ENCODE data around the gene SLC27A4. TPM values are rescaled to one million over a fixed set of nuclear protein-coding genes. Genes with fewer than 3 reads are reported as not detected.

Gene SLC27A4
- total RNA-seq, 1 donor from 2014 or later: 26.4 TPM

DNA sequence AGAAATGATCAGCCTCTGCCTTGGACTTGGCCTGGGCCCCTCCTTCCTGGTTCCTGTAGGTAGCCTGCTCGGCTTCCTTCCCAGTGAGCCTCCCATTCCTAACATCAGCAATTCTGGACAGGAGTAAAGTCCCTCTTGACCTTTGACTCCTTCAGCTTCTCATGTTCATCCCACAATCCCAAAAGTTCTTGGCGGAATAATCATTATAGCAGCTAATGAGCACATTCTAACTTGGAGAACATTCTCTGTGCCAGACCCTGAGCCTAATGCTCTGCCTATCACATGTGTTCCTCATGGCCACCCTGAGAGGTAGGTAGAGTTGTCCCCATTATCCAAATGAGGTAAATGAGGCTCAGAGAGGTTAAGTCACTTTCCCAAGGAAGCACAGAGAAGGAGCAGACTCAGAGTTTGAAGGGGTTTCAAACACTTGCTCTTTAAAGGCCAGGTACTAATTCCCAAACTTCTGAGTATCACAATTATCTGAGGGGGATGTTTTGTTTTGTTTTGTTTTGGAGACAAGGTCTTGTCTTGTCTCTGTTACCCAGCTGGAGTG lies 43.0 kb upstream of the SLC27A4 start:
- DNase-seq (ENCODE audit: low spot score, unreplicated experiment): no peak
- TF ChIP-seq, protein P1, sequence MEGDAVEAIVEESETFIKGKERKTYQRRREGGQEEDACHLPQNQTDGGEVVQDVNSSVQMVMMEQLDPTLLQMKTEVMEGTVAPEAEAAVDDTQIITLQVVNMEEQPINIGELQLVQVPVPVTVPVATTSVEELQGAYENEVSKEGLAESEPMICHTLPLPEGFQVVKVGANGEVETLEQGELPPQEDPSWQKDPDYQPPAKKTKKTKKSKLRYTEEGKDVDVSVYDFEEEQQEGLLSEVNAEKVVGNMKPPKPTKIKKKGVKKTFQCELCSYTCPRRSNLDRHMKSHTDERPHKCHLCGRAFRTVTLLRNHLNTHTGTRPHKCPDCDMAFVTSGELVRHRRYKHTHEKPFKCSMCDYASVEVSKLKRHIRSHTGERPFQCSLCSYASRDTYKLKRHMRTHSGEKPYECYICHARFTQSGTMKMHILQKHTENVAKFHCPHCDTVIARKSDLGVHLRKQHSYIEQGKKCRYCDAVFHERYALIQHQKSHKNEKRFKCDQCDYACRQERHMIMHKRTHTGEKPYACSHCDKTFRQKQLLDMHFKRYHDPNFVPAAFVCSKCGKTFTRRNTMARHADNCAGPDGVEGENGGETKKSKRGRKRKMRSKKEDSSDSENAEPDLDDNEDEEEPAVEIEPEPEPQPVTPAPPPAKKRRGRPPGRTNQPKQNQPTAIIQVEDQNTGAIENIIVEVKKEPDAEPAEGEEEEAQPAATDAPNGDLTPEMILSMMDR (IDR thresholded peaks at IDR 0.05; ENCODE audit: unreplicated experiment): no peak
- Mint-ChIP-seq H3K27me3 (no peaks in the 10 kb centered on the region), H3K27ac (no peak overlapping the region), H3K9me3 (ENCODE audit: low read depth) (no peaks in the 10 kb centered on the region), H3K4me1 (ENCODE audit: low read depth) (no peaks in the 10 kb centered on the region), H3K4me3 (ENCODE audit: low read depth) (no peak overlapping the region), H3K36me3 (ENCODE audit: insufficient read depth) (no peaks in the 10 kb centered on the region)

DNA sequence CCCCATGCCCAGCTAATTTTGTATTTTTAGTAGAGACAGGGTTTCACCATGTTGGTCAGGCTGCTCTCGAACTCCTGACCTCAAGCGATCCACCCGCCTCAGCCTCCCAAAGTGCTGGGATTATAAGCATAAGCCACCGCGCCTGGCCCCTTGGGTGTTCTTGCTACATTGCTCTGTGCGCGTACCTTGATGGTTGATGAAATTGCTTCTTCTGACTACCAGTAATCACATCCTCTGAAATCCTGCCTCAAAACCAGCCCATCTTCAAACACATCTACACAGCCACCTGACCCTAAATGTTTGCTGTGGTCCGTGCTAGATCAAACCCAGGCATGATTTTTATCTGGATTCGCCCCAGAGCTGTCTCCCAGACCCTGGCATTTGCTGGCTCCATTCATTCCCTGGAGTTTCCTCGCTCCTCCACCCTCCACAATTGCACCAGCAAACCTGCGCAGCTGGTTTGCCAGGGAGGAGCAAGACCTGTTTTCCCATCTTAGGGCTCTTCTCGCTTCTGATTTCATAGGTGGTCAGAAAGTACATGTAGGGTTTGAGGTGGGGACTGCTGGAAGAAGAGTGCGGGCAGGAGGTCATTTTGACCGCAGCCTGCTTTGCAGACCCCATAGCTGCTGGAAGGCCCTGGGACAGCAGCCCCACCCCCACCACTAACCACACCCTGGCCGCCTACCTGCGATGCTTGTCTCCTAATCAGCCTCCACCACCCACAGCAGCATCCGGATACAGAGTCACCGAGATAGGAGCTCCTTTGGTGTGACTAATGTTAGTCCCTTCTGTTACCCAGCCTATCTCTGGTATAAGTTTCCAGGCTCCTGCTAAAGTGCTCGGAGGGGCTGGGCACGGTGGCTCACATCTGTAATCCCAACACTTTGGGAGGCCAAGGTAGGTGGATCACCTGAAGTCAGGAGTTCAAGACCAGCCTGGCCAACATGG lies 41.5 kb upstream of the SLC27A4 start:
- Mint-ChIP-seq H3K4me3 (ENCODE audit: low read depth) (no peak overlapping the region), H3K27ac (peak overlapping the region; percentile 78), H3K9me3 (ENCODE audit: low read depth) (no peaks in the 10 kb centered on the region), H3K4me1 (ENCODE audit: low read depth) (no peaks in the 10 kb centered on the region), H3K36me3 (ENCODE audit: insufficient read depth) (no peaks in the 10 kb centered on the region), H3K27me3 (no peaks in the 10 kb centered on the region)
- DNase-seq (ENCODE audit: low spot score, unreplicated experiment): no peak
- TF ChIP-seq, protein P1 (IDR thresholded peaks at IDR 0.05; ENCODE audit: unreplicated experiment): no peak

DNA sequence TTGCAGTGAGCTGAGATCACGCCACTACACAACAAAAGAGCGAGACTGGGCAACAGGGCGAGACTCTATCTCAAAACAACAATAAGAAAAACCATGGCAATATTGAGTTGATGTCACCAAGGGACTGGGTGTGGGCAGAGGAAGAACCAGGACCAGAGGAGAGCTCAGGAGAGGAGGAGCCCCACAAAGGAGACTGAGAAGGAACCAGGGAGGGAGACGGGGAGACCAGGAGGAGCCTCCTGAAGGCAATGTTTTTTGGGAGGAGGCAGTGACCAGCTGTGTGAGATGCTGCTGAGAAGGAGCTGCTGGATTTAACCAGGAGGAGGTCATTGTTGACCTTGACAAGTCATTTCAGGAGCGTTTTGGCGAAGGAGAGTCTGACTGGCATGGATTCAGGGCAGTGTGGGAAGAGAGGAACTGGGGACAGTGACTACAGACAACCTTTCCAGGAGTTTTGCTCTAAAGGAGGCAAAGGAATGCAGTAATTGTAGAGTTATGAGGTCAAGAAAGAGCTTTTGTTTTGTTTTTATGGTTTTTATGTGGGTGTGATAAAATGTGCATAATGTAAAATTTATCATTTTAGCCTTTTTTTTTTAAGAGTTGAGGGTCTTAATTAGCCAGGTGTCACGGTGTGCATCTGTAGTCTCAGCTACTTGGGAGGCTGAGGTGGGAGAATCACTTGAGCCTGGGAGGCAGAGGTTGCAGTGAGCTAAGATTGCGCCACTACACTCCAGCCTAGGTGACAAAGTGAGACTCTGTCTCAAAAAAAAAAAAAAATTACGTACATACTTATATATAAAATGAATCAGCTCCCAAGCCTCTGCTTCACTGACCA lies 36.0 kb upstream of the SLC27A4 start:
- Mint-ChIP-seq H3K27ac (no peak overlapping the region), H3K36me3 (ENCODE audit: insufficient read depth) (peaks cover 2% of the 10 kb centered on the region), H3K9me3 (ENCODE audit: low read depth) (no peaks in the 10 kb centered on the region), H3K4me3 (ENCODE audit: low read depth) (no peak overlapping the region), H3K27me3 (no peaks in the 10 kb centered on the region), H3K4me1 (ENCODE audit: low read depth) (no peaks in the 10 kb centered on the region)
- no peak for DNase-seq (ENCODE audit: low spot score, unreplicated experiment)
- TF ChIP-seq, protein P1 (IDR thresholded peaks at IDR 0.05; ENCODE audit: unreplicated experiment): no peak

DNA sequence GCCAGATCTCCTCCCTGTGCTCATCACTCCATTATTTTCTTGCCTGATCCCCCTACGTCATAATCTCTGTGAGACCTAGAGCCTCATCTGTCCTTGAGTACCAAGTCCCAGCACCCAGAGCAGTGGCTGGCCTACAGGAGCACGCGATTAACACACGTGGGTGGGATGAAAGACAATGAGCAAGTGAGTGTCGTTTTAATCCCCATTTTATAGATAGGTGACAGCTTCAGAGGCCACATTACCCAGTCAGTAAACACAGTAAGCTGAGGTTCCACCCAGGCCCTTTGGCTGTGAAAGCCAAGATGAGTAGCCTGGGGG lies 35.4 kb upstream of the SLC27A4 start:
- H3K9me3 Mint-ChIP-seq (ENCODE audit: low read depth): no peaks in the 10 kb centered on the region
- no peak overlapping the region for H3K4me3 Mint-ChIP-seq (ENCODE audit: low read depth)
- TF ChIP-seq, protein P1 (IDR thresholded peaks at IDR 0.05; ENCODE audit: unreplicated experiment): no peak
- no peak for DNase-seq (ENCODE audit: low spot score, unreplicated experiment)
- no peaks in the 10 kb centered on the region for H3K27me3 Mint-ChIP-seq
- H3K36me3 Mint-ChIP-seq (ENCODE audit: insufficient read depth): peaks cover 2% of the 10 kb centered on the region
- no peak overlapping the region for H3K27ac Mint-ChIP-seq
- no peaks in the 10 kb centered on the region for H3K4me1 Mint-ChIP-seq (ENCODE audit: low read depth)

DNA sequence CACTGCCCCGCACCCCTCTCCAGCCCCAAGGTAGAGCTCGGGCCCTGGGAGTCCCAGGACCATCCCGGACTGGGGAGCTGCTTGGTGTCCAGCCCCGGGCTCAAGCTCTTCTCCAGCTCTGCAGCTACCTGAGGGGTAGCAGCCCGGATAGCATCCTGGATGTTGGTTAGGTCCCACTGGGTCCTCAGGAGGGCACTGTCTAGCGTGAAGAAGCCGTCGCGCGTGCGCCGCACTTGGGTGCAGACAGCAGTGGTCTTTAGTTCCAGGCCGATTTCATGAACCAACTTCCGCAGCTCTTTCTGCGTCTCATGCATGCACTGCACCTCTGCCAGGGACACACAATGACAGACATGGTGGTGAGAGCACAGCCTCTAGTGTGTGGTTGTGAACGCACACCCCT lies 30.8 kb upstream of the SLC27A4 start:
- Mint-ChIP-seq H3K9me3 (ENCODE audit: low read depth) (no peaks in the 10 kb centered on the region), H3K36me3 (ENCODE audit: insufficient read depth) (peaks cover 6% of the 10 kb centered on the region), H3K4me1 (ENCODE audit: low read depth) (no peaks in the 10 kb centered on the region), H3K27me3 (no peaks in the 10 kb centered on the region), H3K27ac (no peak overlapping the region), H3K4me3 (ENCODE audit: low read depth) (no peak overlapping the region)
- no peak for DNase-seq (ENCODE audit: low spot score, unreplicated experiment)
- TF ChIP-seq, protein P1 (IDR thresholded peaks at IDR 0.05; ENCODE audit: unreplicated experiment): no peak
